Stomach (tissue), 4 donors: ENCODE data around the gene CDK3.

Source experiments
- CTCF ChIP-seq, 7 experiments: fragments of 450-650 bp in 4 of 7; fragments of 200-600 bp in 3 of 7; sonication (generic) in 3 of 7; IDR thresholded peaks; one replicate each; pipeline ENCODE4 v1.5.1; 2016 to 2019; ENCODE audit warnings: antibody characterized with exemption in 7 of 7, control low read depth in 2 of 7, mild to moderate bottlenecking in 1 of 7
- EP300 ChIP-seq: sonication (generic); formaldehyde crosslinking; IDR thresholded peaks from one replicate; pipeline ENCODE4 v1.6.1; 2017; ENCODE audit warnings: antibody characterized with exemption
- POLR2AphosphoS5 ChIP-seq, 3 donors: sonication (generic); formaldehyde crosslinking; IDR thresholded peaks; one replicate each; pipeline ENCODE4 v1.6.1; 2016; ENCODE audit warnings: antibody characterized with exemption in 3 of 3

GRCh38 chr17:75987041-75987440, 13.6 kb upstream of the CDK3 start:
- no peak for TF ChIP-seq CTCF (IDR thresholded peaks at IDR 0.05)
- no peak for TF ChIP-seq EP300
- no peak for TF ChIP-seq POLR2AphosphoS5 (IDR thresholded peaks at IDR 0.05)
